ENCODE measurements around the gene CDADC1.

The CDADC1 gene

DNA sequence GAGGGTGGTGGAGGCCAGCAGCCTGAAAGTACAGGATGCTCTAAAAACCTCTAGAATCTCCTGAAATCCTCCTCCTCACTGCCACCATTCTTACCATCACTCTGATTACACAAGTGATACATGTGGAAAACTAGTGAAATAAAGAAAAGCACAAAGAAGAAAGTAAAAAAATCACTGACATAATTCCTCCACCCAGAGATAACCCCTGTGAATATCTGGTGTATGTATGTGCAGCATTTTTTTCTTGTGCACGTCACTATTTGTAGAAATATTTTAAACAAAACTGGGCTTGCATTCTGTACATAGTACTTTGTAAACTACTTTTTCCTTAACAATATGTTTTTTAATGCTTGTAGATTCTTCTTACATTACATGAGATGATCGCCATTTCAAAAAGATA lies 73.2 kb downstream of the CDADC1 start (continued):
- TF ChIP-seq SNAI2 (CRISPR knock-in tag; IDR thresholded peaks at IDR 0.05), result no peak
- TF ChIP-seq ARNTL (CRISPR knock-in tag; IDR thresholded peaks at IDR 0.05; ENCODE audit: borderline replicate concordance, low read depth), result no peak
- TF ChIP-seq CSDC2 (CRISPR knock-in tag; IDR thresholded peaks at IDR 0.05), result no peak

- TF ChIP-seq ZNF565 (CRISPR knock-in tag; conservative IDR thresholded peaks at IDR 0.05; ENCODE audit: low read depth) (no peak), TCF4 (CRISPR knock-in tag; IDR thresholded peaks at IDR 0.05; ENCODE audit: borderline replicate concordance) (no peak), BACH2 (CRISPR knock-in tag; IDR thresholded peaks at IDR 0.05; ENCODE audit: borderline replicate concordance) (no peak), ZFP3 (CRISPR knock-in tag; IDR thresholded peaks at IDR 0.05) (no peak), GLIS3 (CRISPR knock-in tag; IDR thresholded peaks at IDR 0.05) (no peak), ARNTL (CRISPR knock-in tag; IDR thresholded peaks at IDR 0.05; ENCODE audit: borderline replicate concordance, low read depth) (no peak), OSR1 (CRISPR knock-in tag; IDR thresholded peaks at IDR 0.05) (no peak), PATZ1 (CRISPR knock-in tag; IDR thresholded peaks at IDR 0.05; ENCODE audit: borderline replicate concordance) (no peak), TSHZ2 (CRISPR knock-in tag; IDR thresholded peaks at IDR 0.05) (no peak), CREB5 (CRISPR knock-in tag; IDR thresholded peaks at IDR 0.05; ENCODE audit: low read depth) (no peak), ESRRG (CRISPR knock-in tag; IDR thresholded peaks at IDR 0.05) (no peak), ZNF70 (CRISPR knock-in tag; IDR thresholded peaks at IDR 0.05) (no peak), SNAI2 (CRISPR knock-in tag; IDR thresholded peaks at IDR 0.05) (no peak), TOX (CRISPR knock-in tag; IDR thresholded peaks at IDR 0.05; ENCODE audit: borderline replicate concordance) (no peak), PPARA (CRISPR knock-in tag; IDR thresholded peaks at IDR 0.05; ENCODE audit: borderline replicate concordance) (no peak), POU6F1 (CRISPR knock-in tag; IDR thresholded peaks at IDR 0.05; ENCODE audit: borderline replicate concordance, low read depth) (no peak), ZNF8 (CRISPR knock-in tag; IDR thresholded peaks at IDR 0.05) (no peak), CSDC2 (CRISPR knock-in tag; IDR thresholded peaks at IDR 0.05) (no peak)
- TF ChIP-seq, protein P1, sequence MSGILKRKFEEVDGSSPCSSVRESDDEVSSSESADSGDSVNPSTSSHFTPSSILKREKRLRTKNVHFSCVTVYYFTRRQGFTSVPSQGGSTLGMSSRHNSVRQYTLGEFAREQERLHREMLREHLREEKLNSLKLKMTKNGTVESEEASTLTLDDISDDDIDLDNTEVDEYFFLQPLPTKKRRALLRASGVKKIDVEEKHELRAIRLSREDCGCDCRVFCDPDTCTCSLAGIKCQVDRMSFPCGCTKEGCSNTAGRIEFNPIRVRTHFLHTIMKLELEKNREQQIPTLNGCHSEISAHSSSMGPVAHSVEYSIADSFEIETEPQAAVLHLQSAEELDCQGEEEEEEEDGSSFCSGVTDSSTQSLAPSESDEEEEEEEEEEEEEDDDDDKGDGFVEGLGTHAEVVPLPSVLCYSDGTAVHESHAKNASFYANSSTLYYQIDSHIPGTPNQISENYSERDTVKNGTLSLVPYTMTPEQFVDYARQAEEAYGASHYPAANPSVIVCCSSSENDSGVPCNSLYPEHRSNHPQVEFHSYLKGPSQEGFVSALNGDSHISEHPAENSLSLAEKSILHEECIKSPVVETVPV (CRISPR knock-in tag; IDR thresholded peaks at IDR 0.05), result no peak
- ATAC-seq, result no peak
These were observed 75.0 kb downstream of the CDADC1 start for GRCh38 chr13:49322702-49323101.

GRCh38 chr13:49323344-49323743 lies 75.6 kb downstream of the CDADC1 start:
- no peak for TF ChIP-seq ARNTL (CRISPR knock-in tag; IDR thresholded peaks at IDR 0.05; ENCODE audit: borderline replicate concordance, low read depth)
- no peak for ATAC-seq
